ENCODE measurements around the gene NTN5. TPM values are rescaled to one million over a fixed set of nuclear protein-coding genes. Genes with fewer than 3 reads are reported as not detected.
"Not testable (repeated sequence)": the region's sequence is repeated elsewhere in the genome, so short reads cannot be mapped to it uniquely, and the experiment has no call there.

NTN5 gene
- total and polyA plus RNA-seq, 3 donors from 2014 or later: 0.87 to 4.3 (median 1.6) TPM

DNA sequence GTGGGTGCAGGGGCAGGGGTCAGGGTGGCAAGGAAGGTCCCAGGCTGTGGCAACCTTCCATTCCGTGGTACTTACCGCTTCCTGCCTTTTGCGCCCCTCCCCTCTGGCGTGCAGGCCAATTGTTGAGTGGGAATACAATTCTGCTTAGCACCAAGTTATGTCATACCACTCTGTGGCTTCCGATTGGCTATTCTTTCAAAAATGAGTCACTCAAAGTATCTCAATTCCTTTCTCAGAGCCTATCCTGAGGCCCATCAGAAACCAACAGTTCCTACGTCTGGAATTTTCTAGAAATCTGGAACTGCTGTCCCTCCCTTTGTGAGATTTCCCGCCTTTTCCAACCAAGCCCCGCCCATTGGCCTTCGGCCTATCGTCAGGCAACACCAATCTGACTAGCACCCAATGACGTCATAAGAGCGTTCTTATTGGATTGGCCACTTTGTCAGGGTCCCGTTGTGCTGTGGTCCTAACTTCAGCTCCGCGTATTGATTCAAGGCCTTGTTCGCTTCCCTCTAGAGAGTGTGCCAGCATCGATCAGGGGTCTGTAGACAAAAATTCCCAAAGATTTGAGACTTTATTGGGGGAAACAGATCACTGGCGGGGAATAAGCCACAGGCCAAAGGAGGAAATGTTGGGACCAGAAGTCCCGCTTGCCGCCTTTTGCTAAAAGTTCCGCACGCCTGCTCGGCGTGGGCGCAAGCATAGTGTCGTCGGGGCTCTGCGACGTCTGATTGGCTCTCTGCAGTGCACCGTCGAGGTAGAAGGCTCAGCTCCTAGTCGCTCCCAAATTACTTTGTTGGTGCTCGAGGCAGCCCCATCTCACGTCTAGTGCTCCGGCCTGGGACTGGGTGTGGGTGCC is 11.7 kb downstream of the NTN5 start:
- H3K27me3 ChIP-seq: no peaks in the 10 kb centered on the region
- peak overlapping the region; percentile 39 to 60 for H3K27ac ChIP-seq
- H3K4me3 ChIP-seq: peak overlapping the region; percentile 49 to 53
- TF ChIP-seq, protein P1, sequence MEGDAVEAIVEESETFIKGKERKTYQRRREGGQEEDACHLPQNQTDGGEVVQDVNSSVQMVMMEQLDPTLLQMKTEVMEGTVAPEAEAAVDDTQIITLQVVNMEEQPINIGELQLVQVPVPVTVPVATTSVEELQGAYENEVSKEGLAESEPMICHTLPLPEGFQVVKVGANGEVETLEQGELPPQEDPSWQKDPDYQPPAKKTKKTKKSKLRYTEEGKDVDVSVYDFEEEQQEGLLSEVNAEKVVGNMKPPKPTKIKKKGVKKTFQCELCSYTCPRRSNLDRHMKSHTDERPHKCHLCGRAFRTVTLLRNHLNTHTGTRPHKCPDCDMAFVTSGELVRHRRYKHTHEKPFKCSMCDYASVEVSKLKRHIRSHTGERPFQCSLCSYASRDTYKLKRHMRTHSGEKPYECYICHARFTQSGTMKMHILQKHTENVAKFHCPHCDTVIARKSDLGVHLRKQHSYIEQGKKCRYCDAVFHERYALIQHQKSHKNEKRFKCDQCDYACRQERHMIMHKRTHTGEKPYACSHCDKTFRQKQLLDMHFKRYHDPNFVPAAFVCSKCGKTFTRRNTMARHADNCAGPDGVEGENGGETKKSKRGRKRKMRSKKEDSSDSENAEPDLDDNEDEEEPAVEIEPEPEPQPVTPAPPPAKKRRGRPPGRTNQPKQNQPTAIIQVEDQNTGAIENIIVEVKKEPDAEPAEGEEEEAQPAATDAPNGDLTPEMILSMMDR (IDR thresholded peaks at IDR 0.05): no peak
- no peak for TF ChIP-seq POLR2A (IDR thresholded peaks at IDR 0.05)
- H3K4me1 ChIP-seq: peaks cover 4% of the 10 kb centered on the region
- no peaks in the 10 kb centered on the region for H3K9me3 ChIP-seq
- H3K36me3 ChIP-seq (ENCODE audit: low read depth, missing control alignments): no peaks in the 10 kb centered on the region
- intact Hi-C loops (cut with DNase I; ENCODE audit: low total_unique reads): no loop called here
- DNase-seq: peak; percentile 92
- WGBS, 2 donors: 43 to 56% methylated on average over 28 to 35 of the region's 35 CpGs

DNA sequence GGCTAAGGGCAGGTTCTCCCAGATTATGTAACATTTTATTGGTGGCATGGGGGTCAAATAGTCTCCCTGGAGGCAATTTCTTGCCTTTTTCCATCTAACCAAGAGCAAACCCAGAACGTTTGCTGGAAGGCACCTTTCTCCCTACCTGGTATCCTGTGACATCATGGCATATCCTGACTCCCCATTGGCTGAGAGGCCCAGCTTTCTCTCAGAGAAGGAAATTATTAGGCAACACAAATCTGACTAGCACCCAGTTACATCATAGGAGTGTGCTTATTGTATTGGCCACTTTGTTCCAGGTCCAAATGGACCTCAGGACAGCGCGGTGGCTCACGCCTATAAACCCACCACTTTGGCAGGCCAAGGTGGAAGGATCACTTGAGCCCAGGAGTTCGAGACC is 13.0 kb downstream of the NTN5 start:
- DNase-seq: no peak
- intact Hi-C loops (cut with DNase I; ENCODE audit: low total_unique reads): no loop called here
- H3K4me1 ChIP-seq: peaks cover 4% of the 10 kb centered on the region
- TF ChIP-seq, protein P1 (IDR thresholded peaks at IDR 0.05): no peak
- no peak for TF ChIP-seq POLR2A (IDR thresholded peaks at IDR 0.05)
- no peaks in the 10 kb centered on the region for H3K9me3 ChIP-seq
- H3K27ac ChIP-seq: no peak overlapping the region
- no peaks in the 10 kb centered on the region for H3K27me3 ChIP-seq
- H3K36me3 ChIP-seq (ENCODE audit: low read depth, missing control alignments): no peaks in the 10 kb centered on the region
- WGBS, 2 donors: 55 to 77% methylated on average over 2 to 5 of the region's 5 CpGs
- no peak overlapping the region for H3K4me3 ChIP-seq

DNA sequence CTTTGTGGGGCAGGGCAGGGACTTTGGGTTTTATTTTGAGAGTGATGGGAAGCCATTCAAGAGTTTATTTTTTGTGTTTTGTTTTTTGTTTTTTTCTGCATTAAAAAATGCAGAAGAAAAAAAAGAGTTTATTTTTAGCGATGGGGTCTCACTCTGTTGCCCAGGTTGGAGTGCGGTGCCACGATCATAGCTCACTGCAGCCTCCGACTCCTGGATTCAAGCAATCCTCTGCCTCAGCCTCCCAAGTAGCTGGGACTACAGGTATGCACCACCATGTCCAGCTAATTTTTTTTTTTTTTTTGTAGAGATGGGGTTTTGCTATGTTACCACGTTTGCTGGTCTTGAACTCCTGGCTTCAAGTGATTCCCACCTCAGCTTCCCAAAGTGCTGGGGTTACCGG is 14.3 kb downstream of the NTN5 start:
- H3K4me1 ChIP-seq: peaks cover 4% of the 10 kb centered on the region
- TF ChIP-seq, protein P1 (IDR thresholded peaks at IDR 0.05): no peak
- TF ChIP-seq POLR2A (IDR thresholded peaks at IDR 0.05): no peak
- intact Hi-C loops (cut with DNase I; ENCODE audit: low total_unique reads): no loop called here
- H3K9me3 ChIP-seq: no peaks in the 10 kb centered on the region
- WGBS, 2 donors: 88 to 98% methylated on average over 6 of the region's 6 CpGs
- no peaks in the 10 kb centered on the region for H3K27me3 ChIP-seq
- DNase-seq: no peak
- H3K4me3 ChIP-seq: no peak overlapping the region
- H3K27ac ChIP-seq: no peak overlapping the region
- no peaks in the 10 kb centered on the region for H3K36me3 ChIP-seq (ENCODE audit: low read depth, missing control alignments)

DNA sequence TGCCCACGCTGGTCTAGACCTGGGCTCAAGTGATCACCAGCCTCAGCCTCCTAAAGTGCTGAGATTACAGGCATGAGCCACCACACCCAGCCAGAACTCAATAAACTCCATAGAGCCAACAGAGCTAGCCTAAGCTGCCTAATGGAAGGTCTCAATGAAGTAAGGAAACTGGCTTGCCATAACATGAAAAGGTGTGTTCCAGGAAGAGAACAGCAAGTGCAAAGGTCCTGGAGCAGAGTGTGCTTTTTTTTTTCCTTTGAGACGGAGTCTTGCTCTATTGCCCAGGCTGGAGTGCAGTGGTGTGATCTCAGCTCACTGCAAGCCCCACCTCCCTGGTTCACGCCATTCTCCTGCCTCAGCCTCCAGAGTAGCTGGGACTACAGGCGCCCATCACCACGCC is 15.0 kb downstream of the NTN5 start:
- H3K27me3 ChIP-seq; H3K27ac ChIP-seq; H3K4me1 ChIP-seq; H3K9me3 ChIP-seq; DNase-seq; H3K4me3 ChIP-seq; H3K36me3 ChIP-seq (ENCODE audit: low read depth, missing control alignments); intact Hi-C loops (cut with DNase I; ENCODE audit: low total_unique reads): not testable (repeated sequence)
- WGBS, 2 donors: 91 to 96% methylated on average over 5 of the region's 5 CpGs

DNA sequence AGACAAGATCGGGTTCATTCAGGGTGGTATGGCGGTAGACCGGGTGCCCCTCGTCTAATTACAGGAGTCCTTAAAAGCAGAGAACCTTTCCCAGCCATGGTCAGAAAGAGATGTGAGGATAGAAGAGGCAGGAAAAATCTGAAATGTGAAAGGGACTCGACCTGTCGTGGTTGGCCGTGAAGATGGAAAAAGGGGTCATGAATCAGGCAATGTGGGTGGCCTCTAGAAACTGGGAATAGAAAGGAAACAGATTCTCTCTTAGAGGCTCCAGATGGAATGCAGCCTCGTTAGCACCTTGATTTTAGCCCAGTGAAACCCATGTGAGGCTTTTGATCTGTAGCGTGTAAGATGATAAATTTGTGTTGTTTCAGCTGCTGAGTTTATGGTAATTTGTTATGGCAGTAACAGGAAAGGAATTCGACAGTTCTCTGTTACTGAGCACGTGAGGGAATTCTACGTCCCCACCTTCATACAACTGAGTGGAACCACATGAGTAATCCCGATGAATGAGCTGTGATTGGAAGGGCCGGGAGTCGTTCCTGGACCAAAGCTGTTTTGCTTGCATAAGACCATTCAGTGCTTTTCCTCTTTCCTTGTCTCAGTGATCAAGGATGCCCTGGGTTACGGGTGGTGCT is 15.9 kb downstream of the NTN5 start:
- H3K27ac ChIP-seq: peak overlapping the region in 1 of 2 donors; percentile 23
- intact Hi-C loops (cut with DNase I; ENCODE audit: low total_unique reads): no loop called here
- no peak for DNase-seq

More for the DNA sequence above, 15.9 kb downstream of the NTN5 start:
- H3K4me3 ChIP-seq: no peak overlapping the region
- H3K4me1 ChIP-seq: peaks cover 4% of the 10 kb centered on the region
- no peaks in the 10 kb centered on the region for H3K9me3 ChIP-seq
- no peak for TF ChIP-seq POLR2A (IDR thresholded peaks at IDR 0.05)
- TF ChIP-seq, protein P1 (IDR thresholded peaks at IDR 0.05): no peak
- H3K27me3 ChIP-seq: no peaks in the 10 kb centered on the region
- 43 to 46% methylated on average over 16 of the region's 16 CpGs for WGBS, 2 donors
- H3K36me3 ChIP-seq (ENCODE audit: low read depth, missing control alignments): no peaks in the 10 kb centered on the region
